PC-3 (cell line): ENCODE data around the gene CLEC17A. TPM values are rescaled to one million over a fixed set of nuclear protein-coding genes. Genes with fewer than 3 reads are reported as not detected.
"Not testable (repeated sequence)": the region's sequence is repeated elsewhere in the genome, so short reads cannot be mapped to it uniquely, and the experiment has no call there.

Source experiments
- ATAC-seq: fragments of 200-7000 bp; cut with Tn5 transposase; 2 replicates; pipeline ENCODE4 v1.9.1; 2020; ENCODE audit warnings: mild to moderate bottlenecking, moderate library complexity
- BruUV-seq: library from RNA; stranded (reverse); fragments of 400-500 nt; replicated peaks from 2 replicates; lab custom pipeline; 2021; lab: Mats Ljungman, UMichigan
- CTCF ChIA-PET: fragments of 300-600 bp; sonication (Branson Sonifier 250); formaldehyde crosslinking; loops from one replicate; lab custom pipeline; 2022; ENCODE audit warnings: antibody characterized with exemption; lab: Charles Lee
- POLR2A ChIA-PET: fragments of 300-600 bp; sonication (Branson Sonifier 250); formaldehyde crosslinking; loops from one replicate; lab custom pipeline; 2022; ENCODE audit warnings: antibody characterized with exemption; ENCODE audit not compliant: unreplicated experiment; lab: Charles Lee
- DNase-seq: peaks from one replicate; pipeline ENCODE4 v3.0.0-alpha.2; 2015
- H2AFZ ChIP-seq: fragments of 300-600 bp; sonication (generic); 2 replicates; pipeline ENCODE4 v1.6.0; 2016; ENCODE audit warnings: antibody characterized with exemption, low read length
- H3F3A ChIP-seq: fragments of 300-600 bp; sonication (generic); one replicate; pipeline ENCODE4 v1.6.0; 2017; ENCODE audit warnings: antibody characterized with exemption, low read length, control low read depth, mild to moderate bottlenecking; ENCODE audit not compliant: unreplicated experiment
- H3K27ac ChIP-seq: fragments of 300-600 bp; sonication (generic); 2 replicates; pipeline ENCODE4 v1.5.1; 2016; ENCODE audit warnings: mild to moderate bottlenecking, low read length
- H3K27me3 ChIP-seq: fragments of 300-600 bp; sonication (generic); 2 replicates; pipeline ENCODE4 v1.6.1; 2016; ENCODE audit warnings: low read length, mixed read lengths
- H3K36me3 ChIP-seq: fragments of 300-600 bp; sonication (generic); 2 replicates; pipeline ENCODE4 v1.6.1; 2016; ENCODE audit warnings: low read depth, mixed run types, low read length, mixed read lengths
- H3K4me1 ChIP-seq: fragments of 300-600 bp; sonication (generic); 2 replicates; pipeline ENCODE4 v1.5.1; 2016; ENCODE audit warnings: low read length; ENCODE audit not compliant: insufficient read depth
- H3K4me2 ChIP-seq: fragments of 300-600 bp; sonication (generic); 2 replicates; pipeline ENCODE4 v1.6.0; 2016; ENCODE audit warnings: low read length
- H3K4me3 ChIP-seq: fragments of 300-600 bp; sonication (generic); 2 replicates; pipeline ENCODE4 v1.5.1; 2016; ENCODE audit warnings: mild to moderate bottlenecking, low read length, mixed read lengths
- H3K79me2 ChIP-seq: fragments of 300-600 bp; sonication (generic); 2 replicates; pipeline ENCODE4 v1.6.1; 2017; ENCODE audit warnings: low read length, mixed read lengths
- H3K9ac ChIP-seq: fragments of 300-600 bp; sonication (generic); 2 replicates; pipeline ENCODE4 v1.6.0; 2016; ENCODE audit warnings: mild to moderate bottlenecking, low read length
- H3K9me2 ChIP-seq: fragments of 300-600 bp; sonication (generic); replicated peaks from 2 replicates; pipeline ENCODE4 v1.6.1; 2016; ENCODE audit warnings: mixed run types, low read length, mixed read lengths
- H3K9me3 ChIP-seq: fragments of 300-600 bp; sonication (generic); 2 replicates; pipeline ENCODE4 v1.6.1; 2016; ENCODE audit warnings: low read length, mixed read lengths
- H4K20me1 ChIP-seq: fragments of 300-600 bp; sonication (generic); 2 replicates; pipeline ENCODE4 v1.6.1; 2016; ENCODE audit warnings: low read length, mixed read lengths
- CTCF ChIP-seq: fragments of 300-600 bp; sonication (generic); conservative IDR thresholded peaks from 2 replicates; pipeline ENCODE4 v1.5.1; 2017; ENCODE audit warnings: antibody characterized with exemption, low read depth, mild to moderate bottlenecking, low read length
- EZH2 ChIP-seq: fragments of 300-600 bp; sonication (generic); IDR thresholded peaks from one replicate; pipeline ENCODE4 v1.6.1; 2017; ENCODE audit warnings: antibody characterized with exemption, mild to moderate bottlenecking, low read length; ENCODE audit not compliant: unreplicated experiment
- EZH2phosphoT487 ChIP-seq: fragments of 300-600 bp; sonication (generic); IDR thresholded peaks from 2 replicates; pipeline ENCODE4 v1.6.1; 2018; ENCODE audit warnings: mild to moderate bottlenecking, antibody characterized with exemption, low read length, borderline replicate concordance
- intact Hi-C: fragments of 100-400 bp; cut with micrococcal nuclease; formaldehyde crosslinking; loops from 2 replicates; pipeline ENCODE4 v1.9.0; 2023
- total RNA-seq: library from RNA; depleted of rRNA; stranded (reverse); fragments of >200 nt; gene quantifications from 2 replicates; pipeline ENCODE4 v1.2.3, GENCODE V29; 2014

Gene CLEC17A
- total RNA-seq, 1 experiment from 2014 or later = not detected

GRCh38 chr19:14577885-14578427, 4.9 kb upstream of the CLEC17A start:
- POLR2A ChIA-PET = no interaction called here
- TF ChIP-seq EZH2phosphoT487 (no peak), EZH2 (no peak), CTCF (no peak)
- no peak overlapping the region for H2AFZ ChIP-seq
- no peaks in the 10 kb centered on the region for H3K9me3 ChIP-seq
- H3K4me1 ChIP-seq = peaks cover 6% of the 10 kb centered on the region
- no peaks in the 10 kb centered on the region for H4K20me1 ChIP-seq
- H3K4me3 ChIP-seq = no peak overlapping the region
- intact Hi-C loops = no loop called here
- H3F3A ChIP-seq = no peaks in the 10 kb centered on the region
- BruUV-seq = no TSS peak
- no peaks in the 10 kb centered on the region for H3K27me3 ChIP-seq
- ATAC-seq = 0 out of 2 replicates have a peak, but pooled peaks have one; percentile 13
- H3K9ac ChIP-seq = no peak overlapping the region
- H3K4me2 ChIP-seq = no peak overlapping the region
- no peaks in the 10 kb centered on the region for H3K9me2 ChIP-seq
- H3K36me3 ChIP-seq = no peaks in the 10 kb centered on the region
- CTCF ChIA-PET = no interaction called here
- no peaks in the 10 kb centered on the region for H3K79me2 ChIP-seq
- no peak overlapping the region for H3K27ac ChIP-seq
- DNase-seq = peak; percentile 17

- TF ChIP-seq EZH2 = no peak
- no peak for TF ChIP-seq EZH2phosphoT487
- TF ChIP-seq CTCF = no peak
- no TSS peak for BruUV-seq
- POLR2A ChIA-PET = no interaction called here
- CTCF ChIA-PET = no interaction called here
- Histone ChIP-seq H3K4me2 (no peak overlapping the region), H3F3A (no peaks in the 10 kb centered on the region), H3K36me3 (no peaks in the 10 kb centered on the region), H3K4me1 (no peaks in the 10 kb centered on the region), H3K27ac (no peak overlapping the region), H2AFZ (no peak overlapping the region), H3K9me2 (no peaks in the 10 kb centered on the region), H4K20me1 (no peaks in the 10 kb centered on the region), H3K79me2 (no peaks in the 10 kb centered on the region), H3K4me3 (no peak overlapping the region), H3K9me3 (no peaks in the 10 kb centered on the region), H3K27me3 (no peaks in the 10 kb centered on the region), H3K9ac (no peak overlapping the region)
- no peak for ATAC-seq
- DNase-seq = no peak
- intact Hi-C loops = no loop called here
Observed at GRCh38 chr19:14580623-14581237, 2.2 kb upstream of the CLEC17A start.

GRCh38 chr19:14584372-14584771, 1.5 kb downstream of the CLEC17A start:
- H3K9me2 ChIP-seq, H3K36me3 ChIP-seq, CTCF ChIA-PET, H3K9ac ChIP-seq, H3K27me3 ChIP-seq, H2AFZ ChIP-seq, H3K27ac ChIP-seq, DNase-seq, POLR2A ChIA-PET, H3F3A ChIP-seq, H3K79me2 ChIP-seq, ATAC-seq, H3K4me3 ChIP-seq, H4K20me1 ChIP-seq, H3K9me3 ChIP-seq, BruUV-seq, H3K4me2 ChIP-seq, H3K4me1 ChIP-seq, intact Hi-C loops: not testable (repeated sequence)

- H3K9me3 ChIP-seq, POLR2A ChIA-PET, H3K4me1 ChIP-seq, H3K36me3 ChIP-seq, H3K27me3 ChIP-seq, H4K20me1 ChIP-seq, H3K9me2 ChIP-seq, CTCF ChIA-PET, H3K4me2 ChIP-seq, H3K79me2 ChIP-seq, BruUV-seq, H2AFZ ChIP-seq, H3K4me3 ChIP-seq, H3F3A ChIP-seq, H3K27ac ChIP-seq, H3K9ac ChIP-seq, intact Hi-C loops: not testable (repeated sequence)
- peak; percentile 74 for ATAC-seq
- peak; percentile 37 for DNase-seq
Observed at GRCh38 chr19:14585187-14585586, 2.3 kb downstream of the CLEC17A start.

GRCh38 chr19:14589433-14589832, 6.5 kb downstream of the CLEC17A start:
- H2AFZ ChIP-seq, H3K27me3 ChIP-seq, H3K4me3 ChIP-seq, H3K9ac ChIP-seq, H3K9me3 ChIP-seq, H4K20me1 ChIP-seq, POLR2A ChIA-PET, H3K9me2 ChIP-seq, H3K79me2 ChIP-seq, CTCF ChIA-PET, H3K4me1 ChIP-seq, H3K27ac ChIP-seq, H3F3A ChIP-seq, H3K4me2 ChIP-seq, DNase-seq, ATAC-seq, BruUV-seq, H3K36me3 ChIP-seq, intact Hi-C loops: not testable (repeated sequence)
